Fibroblast of upper back skin (primary cell): ENCODE measurements around the gene AZI2.

Source experiments
- DNase-seq: peaks from one replicate; pipeline ENCODE4 v3.0.0-alpha.2; 2013

The AZI2 gene

GRCh38 chr3:28348629-28349468, at the start of gene AZI2, which contains the start of gene ZCWPW2:
Gene AZI2, minus strand, starts transcription at chr3:28348824. Its CDS starts 8,207 bp downstream, at chr3:28340617.
Gene ZCWPW2, plus strand, starts transcription at chr3:28348721. Its CDS starts 64,348 bp downstream, at chr3:28413069.
- peak; percentile 96 for DNase-seq

- no peak for DNase-seq
These were observed 40.4 kb upstream of the AZI2 start for GRCh38 chr3:28388978-28389377.

GRCh38 chr3:28386049-28386448, 37.4 kb upstream of the AZI2 start:
- no peak for DNase-seq

- DNase-seq, result peak; percentile 91
These were observed 27.8 kb upstream of the AZI2 start for GRCh38 chr3:28376424-28376823.

GRCh38 chr3:28349469-28350000, 911 bp upstream of the AZI2 start:
- DNase-seq, result no peak

GRCh38 chr3:28348265-28348628, 377 bp downstream of the AZI2 start:
- DNase-seq, result no peak

GRCh38 chr3:28347374-28348264, 1.0 kb downstream of the AZI2 start:
- DNase-seq, result peak; percentile 54

GRCh38 chr3:28345690-28346089, 2.9 kb downstream of the AZI2 start:
- DNase-seq, result no peak

- no peak for DNase-seq
These were observed 5.5 kb downstream of the AZI2 start for GRCh38 chr3:28343144-28343543.

- DNase-seq, result no peak
These were observed 11.4 kb downstream of the AZI2 start for GRCh38 chr3:28337230-28337629.

GRCh38 chr3:28335246-28335645, 13.4 kb downstream of the AZI2 start:
- no peak for DNase-seq

GRCh38 chr3:28334552-28334951, 14.1 kb downstream of the AZI2 start:
- DNase-seq, result no peak

GRCh38 chr3:28328188-28329151, 20.2 kb downstream of the AZI2 start:
- DNase-seq, result peak; percentile 18

- no peak for DNase-seq
These were observed 22.1 kb downstream of the AZI2 start for GRCh38 chr3:28326458-28326926.

GRCh38 chr3:28322464-28322863, 26.2 kb downstream of the AZI2 start:
- peak; percentile 67 for DNase-seq

GRCh38 chr3:28320981-28321380, 27.6 kb downstream of the AZI2 start:
- DNase-seq, result no peak

GRCh38 chr3:28317438-28318022, 31.1 kb downstream of the AZI2 start:
- DNase-seq, result peak; percentile 40

- DNase-seq, result no peak
These were observed 32.4 kb downstream of the AZI2 start for GRCh38 chr3:28316226-28316625.

- DNase-seq, result no peak
These were observed 32.9 kb downstream of the AZI2 start for GRCh38 chr3:28315711-28316110.

- peak; percentile 3 for DNase-seq
These were observed 40.4 kb downstream of the AZI2 start for GRCh38 chr3:28308196-28308595.

- peak; percentile 29 for DNase-seq
These were observed 46.9 kb downstream of the AZI2 start for GRCh38 chr3:28301688-28302087.
